GM18858 (cell line): ENCODE measurements around the gene FUZ.

Experiments used
- ATAC-seq: cut with Tn5 transposase; IDR thresholded peaks from one replicate; pipeline ENCODE4 v1.9.1; 2021; ENCODE audit not compliant: unreplicated experiment

Gene FUZ

DNA sequence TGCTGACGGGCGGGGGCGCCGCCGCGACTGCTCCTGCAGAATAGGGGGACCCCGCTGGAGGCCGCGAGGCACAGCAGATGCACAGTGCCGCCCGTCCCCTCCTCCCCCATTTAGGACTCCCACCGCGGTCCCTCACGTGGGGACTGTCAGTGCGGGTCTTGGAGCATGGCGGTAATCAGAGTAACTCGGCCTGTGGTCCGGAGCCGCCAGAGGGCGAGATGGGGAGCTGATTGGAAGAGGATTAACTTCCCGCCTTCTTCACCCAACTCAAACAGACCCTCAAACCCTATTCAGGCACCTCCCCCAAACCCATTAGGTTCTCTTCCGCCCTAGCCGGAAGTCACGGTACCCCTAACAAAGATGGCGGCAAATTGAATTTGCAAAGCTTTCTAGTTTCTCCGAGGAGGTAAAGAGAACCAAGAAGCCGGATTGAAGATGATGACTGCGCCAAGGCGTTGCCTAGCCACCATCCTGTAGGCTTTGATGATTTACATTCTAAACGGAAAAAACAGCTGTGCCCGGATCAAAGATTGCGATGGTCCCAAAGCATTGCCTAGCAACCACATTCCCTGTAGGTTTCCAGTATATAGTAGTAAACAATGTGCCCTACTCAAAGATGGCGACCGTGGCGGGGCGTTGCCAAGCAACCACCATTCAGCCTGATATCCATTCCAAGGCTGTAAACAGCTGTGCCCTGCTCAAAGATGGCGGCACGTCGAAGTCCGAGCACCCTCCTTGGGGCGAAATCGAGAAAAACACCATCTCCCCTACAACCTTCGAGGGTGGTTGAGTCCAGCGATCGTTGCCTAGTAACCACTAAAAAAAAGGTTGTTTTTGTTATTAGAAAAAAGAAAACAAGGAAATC lies at the start of gene FUZ:
Gene FUZ (minus strand): TSS at position 296 of the 865 bp plus-strand sequence. CDS start 186 bp downstream, at position 110.
- peak; percentile 37 for ATAC-seq

- no peak for ATAC-seq
These were observed 49.5 kb upstream of the FUZ start for GRCh38 chr19:49862391-49863253.

- ATAC-seq: no peak
These were observed 48.7 kb upstream of the FUZ start for GRCh38 chr19:49861541-49862378.

- no peak for ATAC-seq
These were observed 48.0 kb upstream of the FUZ start for GRCh38 chr19:49861107-49861506.

DNA sequence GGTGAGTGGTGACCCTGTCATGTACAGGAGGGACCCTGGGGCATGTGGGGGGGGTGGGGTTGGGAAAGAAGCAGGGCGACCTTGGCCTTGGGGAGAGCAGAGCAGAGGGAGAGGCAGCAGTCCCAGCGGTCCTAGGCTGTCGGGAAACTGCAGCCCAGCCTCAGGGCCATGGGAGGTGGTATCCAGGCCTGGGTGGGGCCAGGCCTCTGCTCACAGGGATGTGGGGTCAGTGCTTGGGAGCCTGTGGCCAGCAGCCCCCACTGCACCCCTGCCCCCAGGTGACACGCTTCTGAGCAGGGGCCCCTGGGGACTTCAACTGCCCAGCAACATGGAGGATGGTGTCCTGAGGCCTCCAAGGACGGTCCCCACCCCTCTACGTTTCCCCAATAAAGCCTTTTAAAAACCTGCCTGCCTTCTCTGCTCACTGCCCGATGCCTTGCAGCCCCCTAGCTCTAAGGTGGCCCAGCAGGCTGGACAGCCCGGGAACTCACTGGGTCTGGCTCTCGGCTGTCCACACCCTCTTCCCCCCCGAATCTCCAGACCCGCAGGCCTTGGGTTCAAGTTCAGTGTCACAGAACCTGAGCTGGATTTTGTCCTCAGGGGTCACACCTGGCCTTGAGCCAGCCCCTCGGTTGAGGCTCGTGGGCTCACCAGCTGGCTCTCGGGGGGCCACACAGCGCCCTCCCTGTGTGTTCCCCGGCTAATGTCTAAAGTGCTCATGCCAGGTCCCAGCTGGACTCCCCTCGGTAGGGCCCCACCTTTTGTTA lies 47.4 kb upstream of the FUZ start:
- ATAC-seq: no peak

GRCh38 chr19:49859682-49860335 lies 46.7 kb upstream of the FUZ start:
- no peak for ATAC-seq

- no peak for ATAC-seq
These were observed 45.2 kb upstream of the FUZ start for GRCh38 chr19:49858088-49858985.

DNA sequence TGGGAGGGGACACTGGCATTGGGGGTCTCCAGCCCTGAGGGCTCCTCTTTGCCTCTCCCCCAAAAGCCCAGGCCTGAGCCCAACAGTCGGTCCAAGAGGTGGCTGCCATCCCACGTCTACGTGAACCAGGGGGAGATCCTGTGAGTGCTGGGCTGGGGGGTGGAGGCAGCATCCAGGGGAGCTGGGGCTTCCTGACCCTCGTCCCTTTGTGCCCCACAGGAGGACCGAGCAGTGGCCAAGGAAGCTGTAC lies 44.7 kb upstream of the FUZ start:
- ATAC-seq: no peak

GRCh38 chr19:49857061-49857837 lies 44.2 kb upstream of the FUZ start:
- ATAC-seq: no peak

DNA sequence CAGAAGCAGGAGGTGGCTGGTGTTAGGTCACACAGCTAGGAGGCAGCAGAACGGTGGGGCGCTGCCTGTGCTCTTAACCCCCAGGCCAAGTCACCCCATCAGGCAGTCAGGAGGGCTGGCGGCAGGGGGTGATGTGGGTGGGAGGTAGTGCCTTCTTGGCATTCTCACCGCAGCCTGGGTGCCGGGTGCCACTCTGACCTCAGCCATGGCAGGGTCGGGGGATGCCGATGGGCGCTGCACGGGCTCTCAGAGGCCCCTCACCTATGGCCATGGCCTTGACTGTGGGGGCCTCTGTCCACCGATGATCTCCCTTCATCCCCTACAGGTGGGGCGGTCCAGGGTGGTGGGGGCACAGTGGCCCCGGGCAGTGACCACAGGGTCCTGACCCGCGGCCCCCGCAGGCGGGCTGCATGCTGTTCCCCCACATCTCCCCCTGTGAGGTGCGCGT lies 43.5 kb upstream of the FUZ start:
- no peak for ATAC-seq

- ATAC-seq: no peak
These were observed 42.8 kb upstream of the FUZ start for GRCh38 chr19:49855676-49856573.

DNA sequence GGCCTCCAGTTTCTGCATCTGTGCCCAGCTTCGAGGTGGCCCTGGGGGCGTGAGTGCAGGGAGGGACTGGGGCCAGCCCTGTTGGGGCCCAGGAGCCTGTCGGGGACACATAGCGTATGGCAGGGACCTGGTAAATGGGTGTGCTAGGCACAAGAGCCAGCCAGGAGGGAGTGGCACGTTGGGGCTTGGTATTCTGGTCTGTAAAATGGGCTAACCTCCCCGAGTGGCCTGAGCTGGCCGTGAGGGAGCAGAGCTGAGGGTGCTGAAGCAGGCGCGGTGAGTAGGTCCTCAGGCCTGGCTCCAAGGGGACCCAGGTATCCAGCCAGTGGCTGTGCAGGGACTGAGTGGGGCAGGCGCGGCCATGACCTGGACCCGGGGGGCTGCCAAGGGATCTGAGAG lies 42.2 kb upstream of the FUZ start:
- ATAC-seq: no peak

- no peak for ATAC-seq
These were observed 41.5 kb upstream of the FUZ start for GRCh38 chr19:49854378-49855263.

DNA sequence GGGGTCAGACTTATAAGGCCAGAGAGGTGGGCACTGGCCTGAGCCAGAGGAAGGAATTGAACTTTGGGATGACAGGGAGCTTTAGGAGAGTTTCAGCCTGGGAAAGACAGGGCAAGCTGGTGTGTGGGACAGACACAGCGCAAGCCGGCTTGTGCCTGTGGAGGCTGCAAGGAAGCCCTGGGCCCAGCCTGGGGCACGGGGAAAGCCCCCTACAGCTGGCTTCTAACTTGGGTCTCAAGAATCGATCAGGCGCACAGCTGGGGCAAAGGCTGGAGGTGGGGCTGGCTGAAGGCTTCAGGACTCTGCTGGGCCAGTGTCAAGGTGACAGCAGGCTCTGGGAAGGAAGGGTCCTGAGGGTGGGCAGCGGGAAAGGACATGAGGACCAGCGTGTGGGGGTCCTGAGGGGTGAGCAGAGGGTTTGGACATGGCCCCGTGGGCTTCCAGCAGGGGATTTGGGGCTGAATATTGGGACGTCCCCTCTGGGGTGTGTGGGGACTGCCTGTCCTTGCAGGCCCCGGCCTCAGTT lies 40.8 kb upstream of the FUZ start:
- ATAC-seq: no peak

- ATAC-seq: no peak
These were observed 39.6 kb upstream of the FUZ start for GRCh38 chr19:49852631-49853126.
